Stimulated activated naive CD8-positive, alpha-beta T cell treated with anti-CD3 and anti-CD28 coated beads, Interleukin-15, Interleukin-2, amounts not matched to agents 100 ng/mL and 50 ng/mL, for 24 hours (primary cell): ENCODE measurements around the gene MLH3.

ENCODE experiments used
- H3K27ac Mint-ChIP-seq: one replicate; pipeline ENCODE4 v1.8.0; 2021; ENCODE audit warnings: mild to moderate bottlenecking, mixed read lengths
- H3K27me3 Mint-ChIP-seq: one replicate; pipeline ENCODE4 v1.8.0; 2021; ENCODE audit warnings: mixed read lengths
- H3K36me3 Mint-ChIP-seq: one replicate; pipeline ENCODE4 v1.8.0; 2021; ENCODE audit warnings: low read depth, mixed read lengths
- H3K4me1 Mint-ChIP-seq: one replicate; pipeline ENCODE4 v1.8.0; 2021; ENCODE audit warnings: low read depth, mixed read lengths
- H3K4me3 Mint-ChIP-seq: one replicate; pipeline ENCODE4 v1.8.0; 2021; ENCODE audit warnings: mild to moderate bottlenecking, mixed read lengths
- H3K9me3 Mint-ChIP-seq: one replicate; pipeline ENCODE4 v1.8.0; 2021; ENCODE audit warnings: mixed read lengths

The MLH3 gene

GRCh38 chr14:75053396-75054291, 2.4 kb upstream of the MLH3 start:
- Mint-ChIP-seq H3K27ac (no peak overlapping the region), H3K9me3 (no peaks in the 10 kb centered on the region), H3K36me3 (peaks cover 59% of the 10 kb centered on the region)

DNA sequence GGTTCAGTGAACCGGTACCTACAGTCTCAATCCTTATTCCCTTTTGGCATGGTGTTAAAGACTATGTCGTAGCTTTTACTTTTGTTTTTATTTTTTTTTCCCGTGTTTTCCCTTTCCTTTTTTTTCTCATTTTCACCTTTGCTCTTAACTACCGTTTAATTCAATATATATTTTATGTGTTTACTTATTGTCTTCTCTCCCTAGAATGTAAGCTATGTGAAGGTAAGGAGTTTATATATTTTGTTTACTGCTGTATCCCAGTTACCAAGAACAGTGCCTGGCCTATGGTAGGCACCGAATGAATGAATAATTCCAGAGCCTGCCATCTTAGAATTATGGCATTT, 261 bp upstream of the MLH3 start:
- H3K36me3 Mint-ChIP-seq, result peaks cover 75% of the 10 kb centered on the region
- peak overlapping the region; percentile 95 for H3K27ac Mint-ChIP-seq
- H3K4me3 Mint-ChIP-seq, result peak overlapping the region; percentile 89
- no peaks in the 10 kb centered on the region for H3K27me3 Mint-ChIP-seq
- H3K9me3 Mint-ChIP-seq, result no peaks in the 10 kb centered on the region
- H3K4me1 Mint-ChIP-seq, result peaks cover 66% of the 10 kb centered on the region

More at GRCh38 chr14:75053396-75054291, 2.4 kb upstream of the MLH3 start:
- peaks cover 46% of the 10 kb centered on the region for H3K4me1 Mint-ChIP-seq
- no peak overlapping the region for H3K4me3 Mint-ChIP-seq
- no peaks in the 10 kb centered on the region for H3K27me3 Mint-ChIP-seq

GRCh38 chr14:75049731-75050201, 1.5 kb downstream of the MLH3 start:
- Mint-ChIP-seq H3K9me3 (no peaks in the 10 kb centered on the region), H3K27me3 (no peaks in the 10 kb centered on the region), H3K27ac (no peak overlapping the region), H3K36me3 (peaks cover 67% of the 10 kb centered on the region), H3K4me3 (peak overlapping the region; percentile 89), H3K4me1 (peaks cover 71% of the 10 kb centered on the region)

DNA sequence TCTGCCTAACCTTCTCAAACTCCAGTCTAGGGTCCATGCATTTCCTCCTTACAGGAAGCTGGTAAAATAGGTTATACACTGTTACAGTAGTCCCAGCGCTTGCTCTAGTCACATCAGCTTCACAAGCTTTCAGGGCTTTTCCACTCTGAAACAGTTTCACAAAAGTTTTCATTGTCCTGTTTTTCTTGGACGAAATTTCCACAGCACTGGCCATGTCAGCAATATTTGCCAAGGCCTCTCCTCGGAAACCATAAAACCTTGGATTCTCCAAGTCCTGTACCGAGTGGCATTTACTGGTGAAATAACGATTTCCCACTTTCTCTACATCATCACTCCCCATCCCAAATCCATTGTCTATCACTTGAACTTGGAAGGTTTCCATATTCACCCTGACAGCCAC, 2.1 kb downstream of the MLH3 start:
- Mint-ChIP-seq H3K36me3 (peaks cover 68% of the 10 kb centered on the region), H3K4me1 (peaks cover 77% of the 10 kb centered on the region), H3K27me3 (no peaks in the 10 kb centered on the region), H3K9me3 (no peaks in the 10 kb centered on the region), H3K4me3 (peak overlapping the region; percentile 89), H3K27ac (no peak overlapping the region)

- Mint-ChIP-seq H3K27me3 (no peaks in the 10 kb centered on the region), H3K4me3 (no peak overlapping the region), H3K9me3 (no peaks in the 10 kb centered on the region), H3K4me1 (peaks cover 73% of the 10 kb centered on the region), H3K36me3 (peaks cover 65% of the 10 kb centered on the region), H3K27ac (no peak overlapping the region)
Measured at GRCh38 chr14:75048101-75048500, 3.2 kb downstream of the MLH3 start.

GRCh38 chr14:75047506-75047905, 3.8 kb downstream of the MLH3 start:
- Mint-ChIP-seq H3K36me3 (peaks cover 62% of the 10 kb centered on the region), H3K4me1 (peaks cover 67% of the 10 kb centered on the region), H3K9me3 (no peaks in the 10 kb centered on the region), H3K27me3 (no peaks in the 10 kb centered on the region), H3K27ac (no peak overlapping the region), H3K4me3 (no peak overlapping the region)

GRCh38 chr14:75046899-75047298, 4.4 kb downstream of the MLH3 start:
- Mint-ChIP-seq H3K36me3 (peaks cover 64% of the 10 kb centered on the region), H3K9me3 (no peaks in the 10 kb centered on the region), H3K4me3 (no peak overlapping the region), H3K27me3 (no peaks in the 10 kb centered on the region), H3K27ac (no peak overlapping the region), H3K4me1 (peaks cover 67% of the 10 kb centered on the region)

GRCh38 chr14:75046275-75046674, 5.0 kb downstream of the MLH3 start:
- Mint-ChIP-seq H3K4me3 (no peak overlapping the region), H3K27ac (peak overlapping the region; percentile 50), H3K36me3 (peaks cover 69% of the 10 kb centered on the region), H3K4me1 (peaks cover 63% of the 10 kb centered on the region), H3K27me3 (no peaks in the 10 kb centered on the region), H3K9me3 (no peaks in the 10 kb centered on the region)

DNA sequence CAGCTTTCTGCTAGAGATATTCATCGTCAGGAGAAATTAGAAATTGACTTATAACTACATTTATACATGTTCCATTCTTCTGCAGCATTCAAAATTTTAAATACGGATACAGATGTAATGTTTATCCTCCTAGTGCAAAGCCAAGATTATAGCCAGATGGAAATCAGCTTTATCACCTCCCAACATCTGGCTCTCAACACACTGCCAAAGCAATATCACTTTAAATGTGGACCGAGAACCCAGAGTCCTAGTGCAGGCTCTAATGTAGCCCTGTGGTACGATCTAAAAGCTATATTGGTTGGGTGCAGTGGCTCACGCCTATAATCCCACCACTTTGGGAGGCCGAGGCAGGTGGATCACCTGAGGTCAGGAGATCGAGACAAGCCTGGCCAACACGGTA, 6.5 kb downstream of the MLH3 start:
- Mint-ChIP-seq H3K36me3 (peaks cover 70% of the 10 kb centered on the region), H3K4me3 (peak overlapping the region; percentile 9), H3K9me3 (no peaks in the 10 kb centered on the region), H3K4me1 (peaks cover 50% of the 10 kb centered on the region), H3K27me3 (no peaks in the 10 kb centered on the region), H3K27ac (no peak overlapping the region)

DNA sequence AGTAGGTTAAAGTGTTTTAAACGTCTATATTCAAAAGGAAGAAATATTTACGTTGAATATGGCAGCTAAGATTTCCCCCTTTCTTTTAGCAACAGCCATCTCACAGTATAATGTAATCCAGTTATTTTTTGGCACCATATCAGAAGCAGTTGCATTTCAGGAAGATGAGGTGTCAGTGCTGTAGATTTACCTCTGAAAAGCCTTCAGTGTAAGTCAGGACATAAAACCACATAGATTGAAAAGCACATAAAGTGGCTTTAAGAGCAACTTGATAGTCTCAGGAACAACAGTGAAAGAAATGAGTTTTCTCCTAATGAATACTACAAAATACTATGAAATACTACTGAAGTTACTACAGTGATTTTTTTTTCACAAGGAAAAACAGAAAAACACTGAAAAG, 6.9 kb downstream of the MLH3 start:
- H3K27ac Mint-ChIP-seq, result no peak overlapping the region
- H3K4me3 Mint-ChIP-seq, result no peak overlapping the region
- peaks cover 66% of the 10 kb centered on the region for H3K36me3 Mint-ChIP-seq
- no peaks in the 10 kb centered on the region for H3K27me3 Mint-ChIP-seq
- H3K9me3 Mint-ChIP-seq, result no peaks in the 10 kb centered on the region
- peaks cover 46% of the 10 kb centered on the region for H3K4me1 Mint-ChIP-seq

DNA sequence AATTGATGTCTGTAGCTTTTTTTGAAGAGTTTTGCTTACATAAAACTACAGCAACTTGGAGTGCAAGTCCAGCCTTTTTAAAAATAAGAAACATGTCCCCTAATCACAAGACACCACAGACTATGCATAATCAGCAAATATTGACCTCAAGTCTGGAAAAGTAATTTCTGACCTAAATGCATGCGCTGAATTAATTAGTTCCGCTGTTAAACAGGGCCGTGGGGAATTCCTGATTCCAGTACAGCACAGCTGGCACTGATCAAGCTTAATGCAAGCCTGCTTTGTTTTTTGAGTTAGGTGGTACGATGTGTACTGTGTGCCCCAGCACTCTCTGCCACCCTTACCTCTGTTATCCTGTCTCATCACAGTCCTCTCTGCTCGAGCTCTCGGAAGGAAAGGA, 9.2 kb downstream of the MLH3 start:
- H3K36me3 Mint-ChIP-seq, result peaks cover 55% of the 10 kb centered on the region

GRCh38 chr14:75041613-75042012, 9.7 kb downstream of the MLH3 start:
- H3K27me3 Mint-ChIP-seq, result no peaks in the 10 kb centered on the region

More for the DNA sequence above, 9.2 kb downstream of the MLH3 start:
- H3K4me1 Mint-ChIP-seq, result peaks cover 28% of the 10 kb centered on the region
- H3K9me3 Mint-ChIP-seq, result no peaks in the 10 kb centered on the region
- H3K27me3 Mint-ChIP-seq, result no peaks in the 10 kb centered on the region
- H3K27ac Mint-ChIP-seq, result no peak overlapping the region
- no peak overlapping the region for H3K4me3 Mint-ChIP-seq

GRCh38 chr14:75040959-75041358, 10.3 kb downstream of the MLH3 start:
- Mint-ChIP-seq H3K36me3 (peaks cover 55% of the 10 kb centered on the region), H3K27ac (no peak overlapping the region), H3K4me1 (peaks cover 18% of the 10 kb centered on the region), H3K9me3 (no peaks in the 10 kb centered on the region), H3K27me3 (no peaks in the 10 kb centered on the region), H3K4me3 (no peak overlapping the region)

More at GRCh38 chr14:75041613-75042012, 9.7 kb downstream of the MLH3 start:
- Mint-ChIP-seq H3K36me3 (peaks cover 55% of the 10 kb centered on the region), H3K4me1 (peaks cover 24% of the 10 kb centered on the region), H3K4me3 (no peak overlapping the region), H3K27ac (no peak overlapping the region), H3K9me3 (no peaks in the 10 kb centered on the region)

DNA sequence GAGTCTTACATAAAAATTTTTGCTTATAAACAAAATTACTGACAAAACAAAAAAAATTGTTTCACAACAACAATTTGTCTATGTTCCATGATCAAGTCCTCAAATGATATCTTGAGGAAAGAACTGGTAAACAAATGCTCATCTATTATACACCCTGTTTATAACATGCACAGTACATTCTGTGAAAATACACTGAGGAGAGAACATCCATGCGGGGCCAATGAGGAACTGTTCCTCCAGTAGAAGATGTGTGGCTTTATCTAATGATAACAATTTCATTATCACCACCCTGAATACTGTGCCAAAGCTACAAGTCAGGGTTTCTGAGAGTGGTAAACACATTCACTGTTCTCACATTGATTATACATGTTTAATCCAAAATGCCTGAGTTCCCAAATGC, 10.8 kb downstream of the MLH3 start:
- Mint-ChIP-seq H3K9me3 (no peaks in the 10 kb centered on the region), H3K36me3 (peaks cover 59% of the 10 kb centered on the region), H3K4me3 (no peak overlapping the region), H3K27ac (no peak overlapping the region), H3K4me1 (peaks cover 14% of the 10 kb centered on the region), H3K27me3 (no peaks in the 10 kb centered on the region)

DNA sequence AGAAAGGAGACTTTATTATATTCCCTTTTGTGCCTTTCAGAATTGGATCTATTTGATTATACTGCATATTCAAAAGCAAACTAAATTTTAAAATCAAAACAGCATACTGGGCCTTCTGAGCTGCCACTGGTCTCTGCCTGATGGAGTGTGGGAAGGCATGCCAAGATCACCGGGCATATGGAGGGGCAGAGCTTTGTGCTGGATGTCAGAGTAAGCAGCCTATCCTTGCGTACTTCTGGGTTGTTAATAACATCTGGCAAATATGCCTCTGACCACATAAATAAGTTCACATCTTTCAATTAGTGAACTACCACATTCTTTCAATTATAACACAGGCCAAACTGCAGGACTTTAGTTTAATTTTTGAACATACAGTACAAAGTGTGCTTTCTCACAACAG, 18.3 kb downstream of the MLH3 start:
- H3K36me3 Mint-ChIP-seq, result peaks cover 60% of the 10 kb centered on the region
- H3K4me3 Mint-ChIP-seq, result no peak overlapping the region
- no peaks in the 10 kb centered on the region for H3K9me3 Mint-ChIP-seq
- no peak overlapping the region for H3K27ac Mint-ChIP-seq
- no peaks in the 10 kb centered on the region for H3K4me1 Mint-ChIP-seq
- no peaks in the 10 kb centered on the region for H3K27me3 Mint-ChIP-seq

GRCh38 chr14:75030147-75030546, 21.1 kb downstream of the MLH3 start:
- Mint-ChIP-seq H3K27me3 (no peaks in the 10 kb centered on the region), H3K27ac (no peak overlapping the region), H3K4me1 (no peaks in the 10 kb centered on the region), H3K9me3 (no peaks in the 10 kb centered on the region), H3K4me3 (no peak overlapping the region), H3K36me3 (peaks cover 43% of the 10 kb centered on the region)
